ENCODE data around the gene CNIH1. TPM values are rescaled to one million over a fixed set of nuclear protein-coding genes. Genes with fewer than 3 reads are reported as not detected.
A peak's percentile ranks its signal among the peaks of the same experiment; 100 is the strongest.

CNIH1 gene
- total and polyA plus RNA-seq, 2 of the 13 experiments (the other 11 are each of a cell fraction or from before 2014, with no cell fraction given) = 166 to 421 TPM

- peak; percentile 61; the same call in 1 of the 2 replicates for TF ChIP-seq ZMAT3 (CRISPR knock-in tag; conservative IDR thresholded peaks at IDR 0.05)
- TF ChIP-seq GLI4 (CRISPR knock-in tag; IDR thresholded peaks at IDR 0.05; ENCODE audit: borderline replicate concordance) = no peak
- no peak for TF ChIP-seq IRF1 (CRISPR knock-in tag; IDR thresholded peaks at IDR 0.05; ENCODE audit: low read depth)
- peak; percentile 58; a peak in 3 of 4 replicates for TF ChIP-seq POLR2A (IDR thresholded peaks at IDR 0.05; ENCODE audit: insufficient read depth in 1 of 2, low read depth in 2 of 2, low read length in 2 of 2)
- no peak for TF ChIP-seq TSC22D2 (CRISPR knock-in tag; IDR thresholded peaks at IDR 0.05; ENCODE audit: borderline replicate concordance)
- TF ChIP-seq NFKBIZ (CRISPR knock-in tag; IDR thresholded peaks at IDR 0.05) = no peak
- no peak for TF ChIP-seq PCBP2 (optimal IDR thresholded peaks at IDR 0.05; ENCODE audit: low read depth, low read length, poor library complexity, severe bottlenecking)
- TF ChIP-seq JUN (CRISPR knock-in tag; IDR thresholded peaks at IDR 0.05) = peak; percentile 51; the same call in 1 of the 2 replicates
- peak; percentile 57 for TF ChIP-seq ZNF407 (CRISPR knock-in tag; IDR thresholded peaks at IDR 0.05; ENCODE audit: not compliant biosample characterization)
- TF ChIP-seq ZNF687 (CRISPR knock-in tag; IDR thresholded peaks at IDR 0.05) = peak; percentile 90
- no peak for TF ChIP-seq KDM1A (CRISPR knock-in tag; IDR thresholded peaks at IDR 0.05)
- peak; percentile 96 for TF ChIP-seq POGZ (CRISPR knock-in tag; IDR thresholded peaks at IDR 0.05)
- TF ChIP-seq MYPOP (CRISPR knock-in tag; IDR thresholded peaks at IDR 0.05) = 0 out of 2 replicates have a peak, but pooled peaks have one; percentile 23
- 0 out of 2 replicates have a peak, but pooled peaks have one; percentile 16 for TF ChIP-seq MTF1 (CRISPR knock-in tag; IDR thresholded peaks at IDR 0.05)
These were observed 47.6 kb upstream of the CNIH1 start, which contains the start of gene GMFB (continued) for GRCh38 chr14:54488646-54489317.

Data from HepG2 (cell line).